GM12878 (cell line): ENCODE measurements around the gene ZNF429. TPM values are rescaled to one million over a fixed set of nuclear protein-coding genes. Genes with fewer than 3 reads are reported as not detected.

ENCODE experiments used
- ATAC-seq: fragments of 200-7000 bp; cut with Tn5 transposase; 3 replicates; pipeline ENCODE4 v1.9.1; 2020; ENCODE audit warnings: mild to moderate bottlenecking, moderate library complexity
- BruUV-seq: library from RNA; stranded (reverse); fragments of 400-500 nt; replicated peaks from 2 replicates; lab custom pipeline; 2021; lab: Mats Ljungman, UMichigan
- CTCF ChIA-PET: fragments of 300-600 bp; sonication (Branson Sonifier 250); formaldehyde crosslinking; extraction: SDS; loops from one replicate; lab custom pipeline; 2021; ENCODE audit warnings: inconsistent platforms; lab: Yijun Ruan, JAX
- POLR2A ChIA-PET: fragments of 350-600 bp; formaldehyde crosslinking; extraction: SDS; loops from one replicate; lab custom pipeline; 2021; ENCODE audit warnings: inconsistent platforms; lab: Charles Lee
- RAD21 ChIA-PET: fragments of 300-600 bp; sonication (Branson Sonifier 250); formaldehyde crosslinking; loops from one replicate; lab custom pipeline; 2023; ENCODE audit warnings: antibody characterized with exemption; ENCODE audit not compliant: unreplicated experiment; lab: Charles Lee
- SMC1A ChIA-PET: fragments of 300-600 bp; sonication (Branson Sonifier 250); formaldehyde crosslinking; loops from one replicate; lab custom pipeline; 2023; ENCODE audit not compliant: unreplicated experiment, uncharacterized antibody; lab: Charles Lee
- DNase-seq: peaks from one replicate; pipeline ENCODE4 v3.0.0-alpha.2; 2011; ENCODE audit warnings: low read depth, low spot score
- FAIRE-seq: peaks from 3 replicates; lab custom pipeline; 2011; peaks lifted over from hg19 to GRCh38; lab: Jason Lieb, UNC
- H2AFZ ChIP-seq: 2 replicates; pipeline ENCODE4 v1.6.0; 2011; ENCODE audit warnings: low read depth, low read length, control low read depth; ENCODE audit not compliant: control insufficient read depth
- H3K27ac ChIP-seq: 2 replicates; pipeline ENCODE4 v1.5.1; 2011; ENCODE audit warnings: control low read depth; ENCODE audit not compliant: control insufficient read depth, insufficient read depth
- H3K27me3 ChIP-seq, 2 experiments: replicated peaks in 1 of 2; 2 replicates each; pipeline versions ENCODE4 v1.6.0 to v1.6.1; 2011; ENCODE audit warnings: low read length in 1 of 2; ENCODE audit not compliant: control insufficient read depth in 2 of 2, insufficient read depth in 2 of 2
- H3K36me3 ChIP-seq, 2 experiments: 2 replicates each; pipeline ENCODE4 v1.5.1; 2011; ENCODE audit warnings: low read length in 1 of 2; ENCODE audit not compliant: control insufficient read depth in 2 of 2, insufficient read depth in 2 of 2
- H3K4me1 ChIP-seq: 2 replicates; pipeline ENCODE4 v1.6.1; 2011; ENCODE audit warnings: mild to moderate bottlenecking, low read length, moderate library complexity, mixed read lengths; ENCODE audit not compliant: control insufficient read depth, insufficient read depth
- H3K4me2 ChIP-seq: 2 replicates; pipeline ENCODE4 v1.6.0; 2011; ENCODE audit warnings: control low read depth; ENCODE audit not compliant: control insufficient read depth, insufficient read depth
- H3K4me3 ChIP-seq: fragments of 200-600 bp; sonication (generic); 2 replicates; pipeline ENCODE4 v1.5.1; 2016
- H3K79me2 ChIP-seq: 2 replicates; pipeline ENCODE4 v1.6.0; 2011; ENCODE audit warnings: low read length; ENCODE audit not compliant: control insufficient read depth, insufficient read depth
- H3K9ac ChIP-seq: 2 replicates; pipeline ENCODE4 v1.8.0; 2011; ENCODE audit warnings: low read length, control low read depth, mixed read lengths; ENCODE audit not compliant: control insufficient read depth, insufficient read depth
- H3K9me3 ChIP-seq: replicated peaks from 3 replicates; pipeline ENCODE4 v1.5.1; 2011; ENCODE audit warnings: mild to moderate bottlenecking, low read length; ENCODE audit not compliant: control insufficient read depth, insufficient read depth
- H4K20me1 ChIP-seq: 2 replicates; pipeline ENCODE4 v1.6.0; 2011; ENCODE audit not compliant: control insufficient read depth, insufficient read depth
- CREM ChIP-seq: IDR thresholded peaks from 2 replicates; pipeline ENCODE4 v1.6.1; 2014; ENCODE audit warnings: antibody characterized with exemption, low read depth
- E2F8 ChIP-seq: fragments of 450-650 bp; IDR thresholded peaks from 2 replicates; pipeline ENCODE4 v1.6.1; 2018; ENCODE audit warnings: mild to moderate bottlenecking, low read depth, moderate library complexity; ENCODE audit not compliant: partially characterized antibody
- HDAC2 ChIP-seq: fragments of 200-600 bp; sonication (generic); IDR thresholded peaks from 2 replicates; pipeline ENCODE4 v1.6.1; 2017
- IKZF2 ChIP-seq, 2 experiments: fragments of 450-650 bp; IDR thresholded peaks; 2 replicates each; pipeline ENCODE4 v1.6.1; 2017; ENCODE audit warnings: mild to moderate bottlenecking in 2 of 2, moderate library complexity in 2 of 2
- NKRF ChIP-seq: fragments of 450-650 bp; conservative IDR thresholded peaks from 2 replicates; pipeline ENCODE4 v1.6.1; 2017; ENCODE audit warnings: mild to moderate bottlenecking, moderate library complexity
- NRF1 ChIP-seq: conservative IDR thresholded peaks from 2 replicates; pipeline ENCODE4 v1.6.1; 2011; ENCODE audit warnings: mild to moderate bottlenecking, low read depth, low read length, improper control_type of control experiment
- RAD51 ChIP-seq: fragments of 450-650 bp; IDR thresholded peaks from 2 replicates; pipeline ENCODE4 v1.6.1; 2016; ENCODE audit warnings: moderate library complexity, mild to moderate bottlenecking, inconsistent platforms
- RCOR1 ChIP-seq: conservative IDR thresholded peaks from 2 replicates; pipeline ENCODE4 v1.6.1; 2012; ENCODE audit warnings: low read depth, low read length, improper control_type of control experiment
- SMAD1 ChIP-seq: fragments of 450-650 bp; IDR thresholded peaks from 2 replicates; pipeline ENCODE4 v1.6.1; 2018; ENCODE audit warnings: mild to moderate bottlenecking, low read depth; ENCODE audit not compliant: partially characterized antibody
- TARDBP ChIP-seq: IDR thresholded peaks from 2 replicates; pipeline ENCODE4 v1.6.1; 2016; ENCODE audit warnings: borderline replicate concordance
- TBL1XR1 ChIP-seq: IDR thresholded peaks from 2 replicates; pipeline ENCODE4 v1.6.1; 2012; ENCODE audit warnings: low read depth, low read length, improper control_type of control experiment
- YY1 ChIP-seq: IDR thresholded peaks from 2 replicates; pipeline ENCODE4 v1.6.1; 2011; ENCODE audit warnings: low read depth, mild to moderate bottlenecking, low read length
- ZBTB11 ChIP-seq: fragments of 450-650 bp; formaldehyde crosslinking; IDR thresholded peaks from 2 replicates; pipeline ENCODE4 v1.5.0; 2022; ENCODE audit warnings: mild to moderate bottlenecking, missing genetic modification characterization
- ZNF274 ChIP-seq: IDR thresholded peaks from one replicate; pipeline ENCODE4 v1.8.0; 2011; ENCODE audit not compliant: insufficient read length, insufficient read depth
- ZNF384 ChIP-seq: IDR thresholded peaks from 2 replicates; pipeline ENCODE4 v1.6.1; 2012; ENCODE audit warnings: low read depth, mild to moderate bottlenecking, low read length, improper control_type of control experiment, borderline replicate concordance
- WGBS: methylation state at CpG from one replicate; pipeline ENCODE4 v1.1.6; 2016; ENCODE audit warnings: low lambda C conversion rate; ENCODE audit not compliant: insufficient replicate concordance, insufficient coverage; ENCODE audit errors: missing lambda C conversion rate; 5-methylcytosine and 5-hydroxymethylcytosine counted together
- in situ Hi-C: fragments of 300-500 bp; cut with MboI; formaldehyde crosslinking; loops from 9 replicates; pipeline ENCODE4 v1.14.3; 2018; ENCODE audit warnings: mixed read lengths
- intact Hi-C: fragments of 100-400 bp; cut with micrococcal nuclease; formaldehyde crosslinking; loops from one replicate; pipeline ENCODE4 v1.14.2; 2022; ENCODE audit not compliant: unreplicated experiment
- polyA plus RNA-seq, 11 experiments: library from polyadenylated mRNA; depleted of rRNA in 4 of 11; unstranded in 6 of 11; stranded (reverse) in 5 of 11; fragments of >200 nt; fragmentation: Nextera tagmentation in 4 of 11; fragmentation: Illumina TruSeq in 1 of 11; extraction: Ambion mirVana in 4 of 11; extraction: Trizol in 1 of 11; gene quantifications; 1 replicate in 1 of 11; 2 replicates in 10 of 11; pipeline versions ENCODE4 v1.2.1 to v1.2.3, GENCODE V29; 2011 to 2016; ENCODE audit warnings: inconsistent platforms in 2 of 11, missing spikeins in 2 of 11, low read depth in 1 of 11
- total RNA-seq, 4 experiments: library from RNA; depleted of rRNA in 3 of 4; stranded (reverse); fragments of >200 nt in 3 of 4; fragmentation: Illumina TruSeq in 1 of 4; extraction: Trizol in 1 of 4; gene quantifications; 2 replicates each; pipeline versions ENCODE4 v1.2.1 to v1.2.3, GENCODE V29; 2013 to 2021

Gene ZNF429
- total and polyA plus RNA-seq, 10 of the 15 experiments (the other 5 are each of a cell fraction or from before 2014, with no cell fraction given) = 1.4 to 4.3 (median 2.8) TPM

GRCh38 chr19:21603431-21604231 is 98.2 kb downstream of the ZNF429 start (continued):
- TF ChIP-seq TBL1XR1 = no peak
- TF ChIP-seq TARDBP = no peak
- no peak for TF ChIP-seq ZNF384
- TF ChIP-seq YY1 = no peak
- TF ChIP-seq IKZF2 (IDR thresholded peaks at IDR 0.05) = no peak
- TF ChIP-seq ZBTB11 (CRISPR knock-in tag) = no peak
- no peak for TF ChIP-seq HDAC2

GRCh38 chr19:21604351-21604926 is 99.0 kb downstream of the ZNF429 start:
- ChIA-PET POLR2A (no interaction called here), CTCF (no interaction called here), SMC1A (no interaction called here), RAD21 (no interaction called here)
- no peak for ATAC-seq
- intact Hi-C loops (no loop called here), in situ Hi-C loops (no loop called here)
- H3K4me2 ChIP-seq = no peak overlapping the region
- H3K27ac ChIP-seq = no peak overlapping the region
- no TSS peak for BruUV-seq
- no peaks in the 10 kb centered on the region for H3K36me3 ChIP-seq
- H3K9me3 ChIP-seq = no peaks in the 10 kb centered on the region; the same call in 2 of the 3 replicates
- no peaks in the 10 kb centered on the region for H3K79me2 ChIP-seq
- no peaks in the 10 kb centered on the region for H4K20me1 ChIP-seq
- H3K9ac ChIP-seq = no peak overlapping the region
- no peak overlapping the region for H3K4me3 ChIP-seq
- 0% methylated on average over 4 of the region's 4 CpGs for WGBS
- no peaks in the 10 kb centered on the region for H3K4me1 ChIP-seq
- no peak overlapping the region for H2AFZ ChIP-seq
- no peaks in the 10 kb centered on the region for H3K27me3 ChIP-seq
- peak; percentile 94 for FAIRE-seq
- DNase-seq = no peak
- no peak for TF ChIP-seq RCOR1
- TF ChIP-seq CREM = no peak
- no peak for TF ChIP-seq E2F8
- TF ChIP-seq ZNF274 = no peak
- TF ChIP-seq NKRF = no peak
- TF ChIP-seq TBL1XR1 = no peak
- TF ChIP-seq RAD51 = no peak
- TF ChIP-seq NRF1 = no peak
- TF ChIP-seq SMAD1 = no peak
